CD8-positive, alpha-beta memory T cell (primary cell): Measurements from ENCODE around the gene TMEM131. TPM values are rescaled to one million over a fixed set of nuclear protein-coding genes. Genes with fewer than 3 reads are reported as not detected.
A peak's percentile ranks its signal among the peaks of the same experiment; 100 is the strongest.

Source experiments
- CTCF ChIA-PET: fragments of 350-600 bp; sonication (Branson Sonifier 250); formaldehyde crosslinking; loops from one replicate; lab custom pipeline; 2021; ENCODE audit warnings: antibody characterized with exemption; lab: Charles Lee
- POLR2A ChIA-PET: fragments of 350-600 bp; sonication (Branson Sonifier 250); formaldehyde crosslinking; loops from one replicate; lab custom pipeline; 2021; ENCODE audit warnings: antibody characterized with exemption; lab: Charles Lee
- DNase-seq, 5 donors: peaks; one replicate each; pipeline versions ENCODE4 v3.0.0 to v3.0.0-alpha.2; 2020 to 2022; ENCODE audit warnings: mixed read lengths in 1 of 5
- H3K27ac ChIP-seq: one replicate; pipeline ENCODE4 v1.7.0; 2013; ENCODE audit warnings: low read depth, mild to moderate bottlenecking, low read length, moderate library complexity
- H3K27me3 ChIP-seq: 2 replicates; pipeline ENCODE4 v1.7.0; 2013; ENCODE audit warnings: low read length, mild to moderate bottlenecking; ENCODE audit not compliant: insufficient read depth, poor library complexity, severe bottlenecking
- H3K36me3 ChIP-seq: 2 replicates; pipeline ENCODE4 v1.7.0; 2013; ENCODE audit warnings: mild to moderate bottlenecking, low read length, moderate library complexity; ENCODE audit not compliant: insufficient read depth
- H3K4me1 ChIP-seq: 2 replicates; pipeline ENCODE4 v1.7.0; 2013; ENCODE audit warnings: mild to moderate bottlenecking, low read length, moderate library complexity; ENCODE audit not compliant: insufficient read depth
- H3K4me3 ChIP-seq: 2 replicates; pipeline ENCODE4 v1.7.0; 2013; ENCODE audit warnings: mild to moderate bottlenecking, low read length
- H3K9me3 ChIP-seq: 2 replicates; pipeline ENCODE4 v1.7.0; 2013; ENCODE audit warnings: mild to moderate bottlenecking, low read length
- H3K27ac Mint-ChIP-seq, 8 donors: one replicate each; pipeline ENCODE4 v1.8.0; 2020 to 2021; ENCODE audit warnings: mixed read lengths in 8 of 8, mild to moderate bottlenecking in 6 of 8, inconsistent platforms in 3 of 8, moderate library complexity in 3 of 8
- H3K27me3 Mint-ChIP-seq, 2 donors: one replicate each; pipeline ENCODE4 v1.8.0; 2020 to 2021; ENCODE audit warnings: mixed read lengths in 2 of 2, mild to moderate bottlenecking in 1 of 2, moderate library complexity in 1 of 2
- H3K36me3 Mint-ChIP-seq, 3 donors: one replicate each; pipeline ENCODE4 v1.8.0; 2020 to 2021; ENCODE audit warnings: mixed read lengths in 3 of 3, inconsistent platforms in 1 of 3, mild to moderate bottlenecking in 1 of 3
- H3K4me1 Mint-ChIP-seq, 3 donors: one replicate each; pipeline ENCODE4 v1.8.0; 2020 to 2021; ENCODE audit warnings: mixed read lengths in 3 of 3, inconsistent platforms in 1 of 3, mild to moderate bottlenecking in 1 of 3
- H3K4me3 Mint-ChIP-seq, 7 donors: one replicate each; pipeline ENCODE4 v1.8.0; 2020 to 2021; ENCODE audit warnings: mixed read lengths in 7 of 7, mild to moderate bottlenecking in 6 of 7, moderate library complexity in 4 of 7, inconsistent platforms in 2 of 7
- H3K9me3 Mint-ChIP-seq, 5 donors: one replicate each; pipeline ENCODE4 v1.8.0; 2020 to 2022; ENCODE audit warnings: mixed read lengths in 5 of 5, mild to moderate bottlenecking in 3 of 5, moderate library complexity in 2 of 5, inconsistent platforms in 1 of 5
- polyA plus RNA-seq: library from polyadenylated mRNA; unstranded; fragments of 300-500 nt; fragmentation: Illumina TruSeq; gene quantifications from one replicate; pipeline ENCODE4 v1.2.3, GENCODE V29; 2021
- total RNA-seq, 2 experiments: library from RNA; stranded (reverse); gene quantifications; one replicate each; pipeline ENCODE4 v1.2.3, GENCODE V29; 2021

TMEM131 gene
- total and polyA plus RNA-seq, 3 experiments from 2014 or later = 14.4 to 35.4 (median 34.7) TPM

- Histone ChIP-seq H3K27me3 (no peaks in the 10 kb centered on the region), H3K9me3 (no peaks in the 10 kb centered on the region), H3K36me3 (peaks cover 5% of the 10 kb centered on the region), H3K4me3 (no peak overlapping the region), H3K4me1 (peaks cover 12% of the 10 kb centered on the region), H3K27ac (no peak overlapping the region)
- ChIA-PET POLR2A (no interaction called here), CTCF (interaction anchor here (1.5 to 14.9 kb wide), 3 partner anchors 11 to 54 kb away, joined by 3 to 301 read pairs (median 100); partner anchors contain the start of gene ZAP70)
- Mint-ChIP-seq H3K4me3 (no peak overlapping the region), H3K27ac (peak overlapping the region in 4 of 8 donors; percentile 35 to 64 (median 46)), H3K4me1 (peaks cover 7 to 11% (median 9%) of the 10 kb centered on the region in 3 donors), H3K36me3 (peaks cover 0 to 33% (median 8%) of the 10 kb centered on the region in 3 donors), H3K27me3 (no peaks in the 10 kb centered on the region), H3K9me3 (no peaks in the 10 kb centered on the region)
- no peak for DNase-seq
These were observed 243.1 kb downstream of the TMEM131 start for GRCh38 chr2:97752342-97753334.

- Histone ChIP-seq H3K4me1 (peaks cover 20% of the 10 kb centered on the region), H3K27ac (no peak overlapping the region), H3K4me3 (no peak overlapping the region), H3K27me3 (no peaks in the 10 kb centered on the region), H3K9me3 (no peaks in the 10 kb centered on the region), H3K36me3 (no peaks in the 10 kb centered on the region)
- ChIA-PET CTCF (interaction anchor here (2.5 to 14.9 kb wide), 3 partner anchors 11 to 53 kb away, joined by 10 to 301 read pairs (median 100); partner anchors contain the start of gene ZAP70), POLR2A (no interaction called here)
- H3K36me3 Mint-ChIP-seq = peaks cover 0 to 26% (median 5%) of the 10 kb centered on the region in 3 donors
- no peaks in the 10 kb centered on the region for H3K9me3 Mint-ChIP-seq
- H3K27me3 Mint-ChIP-seq = no peaks in the 10 kb centered on the region
- H3K4me1 Mint-ChIP-seq = peaks cover 16 to 19% (median 18%) of the 10 kb centered on the region in 3 donors
- no peak overlapping the region for H3K4me3 Mint-ChIP-seq
- DNase-seq = peak in 1 of 5 donors; percentile 1
- peak overlapping the region in 2 of 8 donors; percentile 8 to 20 for H3K27ac Mint-ChIP-seq
These were observed 244.0 kb downstream of the TMEM131 start for GRCh38 chr2:97751752-97752151.

DNA sequence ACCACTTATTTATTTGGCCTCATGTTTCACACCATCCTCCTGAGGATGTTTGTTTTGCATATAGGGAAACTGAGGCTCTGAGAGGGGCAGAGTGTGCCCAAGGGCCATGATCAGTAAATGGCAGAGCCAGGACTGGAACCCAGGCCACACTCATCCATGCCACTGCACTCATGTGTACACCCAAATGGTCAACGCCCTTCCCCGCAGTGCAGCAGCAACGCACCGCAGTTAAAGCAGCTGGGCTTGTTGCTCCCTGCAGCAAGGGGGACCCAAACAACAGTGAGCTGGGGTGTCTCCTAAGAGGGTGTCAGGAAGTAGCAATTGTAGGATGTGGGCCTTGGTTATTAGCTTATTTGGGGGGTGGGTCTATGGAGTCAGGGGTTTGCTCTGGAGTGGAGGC is 245.7 kb downstream of the TMEM131 start:
- Mint-ChIP-seq H3K27ac (peak overlapping the region in 1 of 8 donors; percentile 88), H3K4me3 (no peak overlapping the region), H3K36me3 (peaks cover 0 to 11% (median 3%) of the 10 kb centered on the region in 3 donors), H3K9me3 (no peaks in the 10 kb centered on the region), H3K4me1 (peaks cover 32 to 37% (median 36%) of the 10 kb centered on the region in 3 donors), H3K27me3 (no peaks in the 10 kb centered on the region)
- Histone ChIP-seq H3K4me3 (no peak overlapping the region), H3K27me3 (no peaks in the 10 kb centered on the region), H3K4me1 (peaks cover 38% of the 10 kb centered on the region), H3K9me3 (no peaks in the 10 kb centered on the region), H3K27ac (no peak overlapping the region), H3K36me3 (no peaks in the 10 kb centered on the region)
- DNase-seq = no peak
- ChIA-PET POLR2A (no interaction called here), CTCF (interaction anchor here (2.5 to 14.9 kb wide), 3 partner anchors 10 to 51 kb away, joined by 10 to 301 read pairs (median 100); partner anchors contain the start of gene ZAP70)

DNA sequence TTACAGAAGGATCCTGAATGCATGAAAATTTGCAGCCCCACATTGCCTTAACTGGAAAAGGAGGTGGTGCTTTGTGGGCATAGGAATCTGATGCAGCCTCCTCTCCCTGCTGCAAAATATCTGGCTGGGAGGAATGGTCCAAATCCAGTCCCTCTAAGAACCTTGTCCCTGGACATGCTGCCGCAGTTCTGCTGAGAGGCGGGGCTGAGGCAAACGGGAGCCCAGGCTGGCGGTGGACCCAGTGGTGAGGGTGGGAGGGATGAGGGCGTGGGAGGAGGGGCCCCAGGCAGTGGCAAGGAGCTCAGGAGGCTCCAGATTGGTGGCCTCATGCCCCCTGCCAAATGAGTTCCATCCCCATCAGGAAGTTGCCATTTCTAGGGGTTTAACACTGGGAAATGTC is 246.2 kb downstream of the TMEM131 start:
- H3K27me3 Mint-ChIP-seq = no peaks in the 10 kb centered on the region

DNA sequence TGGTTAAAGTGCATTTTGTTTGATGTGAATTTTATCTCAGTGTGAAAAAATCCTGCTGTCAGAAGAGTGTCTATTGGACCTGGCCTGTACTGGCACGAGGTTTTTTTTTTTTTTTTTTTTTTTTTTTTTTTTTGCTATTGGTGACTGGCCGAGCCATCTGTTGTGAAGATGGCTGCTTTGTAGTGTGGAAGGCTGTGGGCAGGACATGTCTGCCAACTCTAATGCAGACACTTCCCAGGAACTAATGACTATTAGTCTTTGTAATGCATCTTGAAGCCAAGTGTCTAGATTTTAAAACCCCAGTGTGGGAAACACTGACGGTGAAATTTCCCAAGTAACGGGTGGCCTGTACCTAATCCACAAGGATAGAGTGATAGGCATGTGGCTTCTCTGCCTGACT is 248.0 kb downstream of the TMEM131 start:
- DNase-seq = no peak
- H3K4me3 ChIP-seq = no peak overlapping the region
- H3K4me1 ChIP-seq = peaks cover 55% of the 10 kb centered on the region
- no peaks in the 10 kb centered on the region for H3K27me3 ChIP-seq
- no peak overlapping the region for H3K27ac ChIP-seq
- H3K36me3 Mint-ChIP-seq = peaks cover 0 to 5% (median 3%) of the 10 kb centered on the region in 3 donors
- H3K9me3 Mint-ChIP-seq = no peaks in the 10 kb centered on the region
- peak overlapping the region in 5 of 7 donors; percentile 1 to 39 (median 13) for H3K4me3 Mint-ChIP-seq
- peaks cover 51 to 60% (median 58%) of the 10 kb centered on the region in 3 donors for H3K4me1 Mint-ChIP-seq
- ChIA-PET CTCF (interaction anchor here (0.6 to 14.9 kb wide), 11 partner anchors 8 to 94 kb away, joined by 3 to 301 read pairs (median 4); partner anchors contain the start of gene ZAP70), POLR2A (interaction anchor here (1.4 to 1.5 kb wide), 2 partner anchors 47 to 50 kb away, joined by 3 to 4 read pairs; no protein-coding TSS in a partner anchor)
- no peaks in the 10 kb centered on the region for H3K27me3 Mint-ChIP-seq
- peak overlapping the region; percentile 1 to 85 (median 44) for H3K27ac Mint-ChIP-seq
- H3K9me3 ChIP-seq = no peaks in the 10 kb centered on the region
- H3K36me3 ChIP-seq = no peaks in the 10 kb centered on the region

More for the DNA sequence above, 246.2 kb downstream of the TMEM131 start:
- Histone ChIP-seq H3K4me3 (no peak overlapping the region), H3K36me3 (no peaks in the 10 kb centered on the region), H3K9me3 (no peaks in the 10 kb centered on the region), H3K27ac (no peak overlapping the region), H3K4me1 (peaks cover 39% of the 10 kb centered on the region), H3K27me3 (no peaks in the 10 kb centered on the region)
- ChIA-PET POLR2A (no interaction called here), CTCF (interaction anchor here (2.5 to 14.9 kb wide), 3 partner anchors 9 to 51 kb away, joined by 10 to 301 read pairs (median 100); partner anchors contain the start of gene ZAP70)
- no peak overlapping the region for H3K27ac Mint-ChIP-seq
- no peak overlapping the region for H3K4me3 Mint-ChIP-seq
- H3K36me3 Mint-ChIP-seq = peaks cover 0 to 6% (median 3%) of the 10 kb centered on the region in 3 donors
- H3K4me1 Mint-ChIP-seq = peaks cover 34 to 41% (median 39%) of the 10 kb centered on the region in 3 donors
- no peak for DNase-seq
- H3K9me3 Mint-ChIP-seq = no peaks in the 10 kb centered on the region

GRCh38 chr2:97747285-97747684 is 248.5 kb downstream of the TMEM131 start:
- peak in 1 of 5 donors; percentile 20 for DNase-seq
- H3K4me1 ChIP-seq = peaks cover 60% of the 10 kb centered on the region
- H3K4me3 Mint-ChIP-seq = peak overlapping the region in 5 of 7 donors; percentile 1 to 39 (median 13)

GRCh38 chr2:97745474-97746174 is 250.1 kb downstream of the TMEM131 start:
- no peaks in the 10 kb centered on the region for H3K27me3 ChIP-seq
- Mint-ChIP-seq H3K4me3 (peak overlapping the region; percentile 15 to 81 (median 74)), H3K36me3 (peaks cover 0 to 15% (median 5%) of the 10 kb centered on the region in 3 donors), H3K4me1 (peaks cover 70 to 81% (median 79%) of the 10 kb centered on the region in 3 donors), H3K9me3 (no peaks in the 10 kb centered on the region), H3K27me3 (peaks cover 0 to 1% of the 10 kb centered on the region in 2 donors), H3K27ac (peak overlapping the region; percentile 57 to 93 (median 82))
- H3K9me3 ChIP-seq = no peaks in the 10 kb centered on the region
- H3K4me3 ChIP-seq = no peak overlapping the region
- H3K36me3 ChIP-seq = no peaks in the 10 kb centered on the region
- peaks cover 74% of the 10 kb centered on the region for H3K4me1 ChIP-seq
- peak in 4 of 5 donors; percentile 29 to 78 (median 50) for DNase-seq
- peak overlapping the region; percentile 13 for H3K27ac ChIP-seq
- CTCF ChIA-PET = interaction anchor here (0.8 to 14.9 kb wide), 5 partner anchors 16 to 155 kb away, joined by 3 to 301 read pairs (median 4); partner anchors contain the start of gene ZAP70
- POLR2A ChIA-PET = interaction anchor here (1.0 to 1.2 kb wide), 2 partner anchors 36 to 100 kb away, joined by 3 read pairs; partner anchors contain the start of gene COX5B

More at GRCh38 chr2:97747285-97747684, 248.5 kb downstream of the TMEM131 start:
- Mint-ChIP-seq H3K27me3 (no peaks in the 10 kb centered on the region), H3K4me1 (peaks cover 55 to 64% (median 62%) of the 10 kb centered on the region in 3 donors), H3K9me3 (no peaks in the 10 kb centered on the region), H3K36me3 (peaks cover 0 to 5% (median 3%) of the 10 kb centered on the region in 3 donors), H3K27ac (peak overlapping the region; percentile 1 to 85 (median 44))
- Histone ChIP-seq H3K27ac (no peak overlapping the region), H3K9me3 (no peaks in the 10 kb centered on the region), H3K4me3 (no peak overlapping the region), H3K27me3 (no peaks in the 10 kb centered on the region), H3K36me3 (no peaks in the 10 kb centered on the region)
- CTCF ChIA-PET = interaction anchor here (0.6 to 14.9 kb wide), 4 partner anchors 36 to 94 kb away, joined by 3 to 301 read pairs (median 52); partner anchors contain the start of gene ZAP70
- POLR2A ChIA-PET = interaction anchor here (1.4 kb wide), 1 partner anchor 47 kb away, joined by 4 read pairs; no protein-coding TSS in a partner anchor
